A549 (cell line): Measurements from ENCODE around the gene SRGAP3. TPM values are rescaled to one million over a fixed set of nuclear protein-coding genes. Genes with fewer than 3 reads are reported as not detected.

Source experiments
- ATAC-seq, 2 experiments: fragments of 200-7000 bp in 1 of 2; fragments of >200 bp in 1 of 2; cut with Nextera tagmentation in 1 of 2; cut with Tn5 transposase in 1 of 2; 3 replicates each; pipeline versions ENCODE4 v1.8.0 to v1.9.1; 2018 to 2020; ENCODE audit warnings: mild to moderate bottlenecking in 1 of 2, moderate library complexity in 1 of 2
- CTCF ChIA-PET: fragments of 300-600 bp; sonication (Branson Sonifier 250); formaldehyde crosslinking; extraction: SDS; loops from one replicate; lab custom pipeline; 2021; ENCODE audit warnings: antibody characterized with exemption, inconsistent platforms; lab: Yijun Ruan, JAX
- POLR2A ChIA-PET: fragments of 350-600 bp; formaldehyde crosslinking; extraction: SDS; loops from one replicate; lab custom pipeline; 2021; ENCODE audit warnings: antibody characterized with exemption, inconsistent platforms; lab: Yijun Ruan, JAX
- DNase-seq, 2 experiments: peaks; one replicate each; pipeline versions ENCODE4 v3.0.0 to v3.0.0-alpha.2; 2011 to 2016; ENCODE audit warnings: low read depth in 1 of 2, low spot score in 1 of 2
- FAIRE-seq: peaks from 2 replicates; lab custom pipeline; 2011; peaks lifted over from hg19 to GRCh38; lab: Jason Lieb, UNC
- H3K27ac ChIP-seq, 2 experiments: fragments of >200 bp; sonication (Bioruptor Twin); formaldehyde crosslinking; 3 replicates each; pipeline ENCODE4 v1.5.1; 2016 to 2017
- H3K4me1 ChIP-seq: fragments of >200 bp; sonication (Bioruptor Twin); formaldehyde crosslinking; 3 replicates; pipeline ENCODE4 v1.6.1; 2016
- H3K4me2 ChIP-seq: fragments of >200 bp; sonication (Bioruptor Twin); formaldehyde crosslinking; 3 replicates; pipeline ENCODE4 v1.6.1; 2016
- H3K4me3 ChIP-seq: fragments of >200 bp; sonication (Bioruptor Twin); formaldehyde crosslinking; 3 replicates; pipeline ENCODE4 v1.5.1; 2016
- H3K9me3 ChIP-seq: fragments of >200 bp; sonication (Bioruptor Twin); formaldehyde crosslinking; 3 replicates; pipeline ENCODE4 v1.6.1; 2016
- CBX2 ChIP-seq: fragments of 200-600 bp; sonication (generic); IDR thresholded peaks from 2 replicates; pipeline ENCODE4 v1.6.1; 2016; ENCODE audit warnings: low read depth, mild to moderate bottlenecking, borderline replicate concordance
- CBX8 ChIP-seq: fragments of 200-600 bp; sonication (generic); IDR thresholded peaks from 2 replicates; pipeline ENCODE4 v1.6.1; 2016
- CEBPB ChIP-seq, 2 experiments: fragments of >200 bp in 1 of 2; sonication (Bioruptor Twin) in 1 of 2; formaldehyde crosslinking in 1 of 2; IDR thresholded peaks; 2 replicates each; pipeline ENCODE4 v1.6.1; 2012 to 2016
- CHD4 ChIP-seq: fragments of 200-600 bp; sonication (generic); IDR thresholded peaks from 2 replicates; pipeline ENCODE4 v1.6.1; 2016; ENCODE audit warnings: antibody characterized with exemption, mild to moderate bottlenecking, borderline replicate concordance
- EHF ChIP-seq: fragments of 250-450 bp; sonication (Bioruptor Pico); IDR thresholded peaks from 2 replicates; pipeline ENCODE4 v1.5.0; 2020; ENCODE audit warnings: mild to moderate bottlenecking
- GATA3 ChIP-seq: IDR thresholded peaks from 2 replicates; pipeline ENCODE4 v1.6.1; 2012; ENCODE audit warnings: borderline replicate concordance
- HES2 ChIP-seq: fragments of >200 bp; sonication (Bioruptor Twin); formaldehyde crosslinking; IDR thresholded peaks from 2 replicates; pipeline ENCODE4 v1.6.1; 2016
- HEYL ChIP-seq: fragments of 250-450 bp; sonication (Bioruptor Pico); IDR thresholded peaks from 2 replicates; pipeline ENCODE4 v1.8.0; 2021; ENCODE audit warnings: mild to moderate bottlenecking, moderate library complexity
- HMGXB4 ChIP-seq: fragments of 250-450 bp; sonication (Bioruptor Pico); IDR thresholded peaks from 2 replicates; pipeline ENCODE4 v1.5.0; 2021; ENCODE audit warnings: mild to moderate bottlenecking, moderate library complexity, borderline replicate concordance
- JUNB ChIP-seq: fragments of >200 bp; sonication (Bioruptor Twin); formaldehyde crosslinking; IDR thresholded peaks from 2 replicates; pipeline ENCODE4 v1.6.1; 2016
- MAFK ChIP-seq: fragments of 450-650 bp; IDR thresholded peaks from 2 replicates; pipeline ENCODE4 v1.6.1; 2014; ENCODE audit not compliant: partially characterized antibody
- MAZ ChIP-seq: fragments of 150-350 bp; IDR thresholded peaks from 2 replicates; pipeline ENCODE4 v1.6.1; 2014; ENCODE audit warnings: antibody characterized with exemption, low read depth, low read length, borderline replicate concordance
- MYC ChIP-seq: IDR thresholded peaks from 2 replicates; pipeline ENCODE4 v1.6.1; 2012; ENCODE audit warnings: mild to moderate bottlenecking, inconsistent platforms, low read length, improper control_type of control experiment, borderline replicate concordance
- NPAS2 ChIP-seq: fragments of 250-450 bp; sonication (Bioruptor Pico); IDR thresholded peaks from 2 replicates; pipeline ENCODE4 v1.8.0; 2022; ENCODE audit warnings: mild to moderate bottlenecking, moderate library complexity, borderline replicate concordance
- RAD21 ChIP-seq, 2 experiments: fragments of >200 bp in 1 of 2; sonication (Bioruptor Twin) in 1 of 2; formaldehyde crosslinking in 1 of 2; IDR thresholded peaks in 1 of 2; conservative IDR thresholded peaks in 1 of 2; 2 replicates in 1 of 2; 3 replicates in 1 of 2; pipeline ENCODE4 v1.6.1; 2012 to 2018; ENCODE audit warnings: inconsistent platforms in 1 of 2
- RARB ChIP-seq: fragments of 250-450 bp; sonication (Bioruptor Pico); IDR thresholded peaks from 2 replicates; pipeline ENCODE4 v1.8.0; 2021; ENCODE audit warnings: mild to moderate bottlenecking, moderate library complexity
- SMC3 ChIP-seq: fragments of >200 bp; sonication (Bioruptor Twin); formaldehyde crosslinking; IDR thresholded peaks from 3 replicates; pipeline ENCODE4 v1.6.1; 2018; ENCODE audit warnings: inconsistent platforms
- SREBF2 ChIP-seq: fragments of 450-650 bp; IDR thresholded peaks from 2 replicates; pipeline ENCODE4 v1.6.1; 2014; ENCODE audit warnings: mild to moderate bottlenecking, moderate library complexity
- TFCP2L1 ChIP-seq: fragments of 250-450 bp; sonication (Bioruptor Pico); IDR thresholded peaks from 2 replicates; pipeline ENCODE4 v1.5.0; 2021; ENCODE audit warnings: mild to moderate bottlenecking
- ZFP36 ChIP-seq: fragments of 450-650 bp; IDR thresholded peaks from 2 replicates; pipeline ENCODE4 v1.6.1; 2014; ENCODE audit warnings: borderline replicate concordance; ENCODE audit not compliant: partially characterized antibody
- ZNF302 ChIP-seq: fragments of 250-450 bp; sonication (Bioruptor Pico); IDR thresholded peaks from 2 replicates; pipeline ENCODE4 v1.9.0; 2021; ENCODE audit warnings: inconsistent platforms, mild to moderate bottlenecking, moderate library complexity
- ZSCAN20 ChIP-seq: fragments of 250-450 bp; sonication (Bioruptor Pico); IDR thresholded peaks from 2 replicates; pipeline ENCODE4 v1.8.0; 2022; ENCODE audit warnings: mild to moderate bottlenecking, moderate library complexity
- WGBS: methylation state at CpG from one replicate; pipeline ENCODE4 v1.1.6; 2017; ENCODE audit errors: missing lambda C conversion rate; 5-methylcytosine and 5-hydroxymethylcytosine counted together
- polyA plus RNA-seq, 4 experiments: library from polyadenylated mRNA; depleted of rRNA in 3 of 4; stranded (reverse); fragments of >200 nt; fragmentation: RNase III in 1 of 4; extraction: RNeasy Plus Mini Kit Qiagen cat#74134 plus additional on column Dnase treatment in 1 of 4; gene quantifications; 2 replicates in 3 of 4; 3 replicates in 1 of 4; pipeline ENCODE4 v1.2.3, GENCODE V29; 2011 to 2017
- TF ChIP-seq, protein P1 (sequence below): fragments of 150-350 bp; IDR thresholded peaks from 2 replicates; pipeline ENCODE4 v1.6.1; 2014; ENCODE audit warnings: low read depth, mild to moderate bottlenecking, low read length
- TF ChIP-seq, protein P2 (sequence below): IDR thresholded peaks from 2 replicates; pipeline ENCODE4 v1.6.1; 2012
- TF ChIP-seq, protein P3 (sequence below): fragments of 250-450 bp; sonication (Bioruptor Pico); IDR thresholded peaks from 2 replicates; pipeline ENCODE4 v1.5.0; 2020; ENCODE audit warnings: low read depth, mild to moderate bottlenecking, moderate library complexity
- TF ChIP-seq, protein P4 (sequence below): IDR thresholded peaks from 2 replicates; pipeline ENCODE4 v1.6.1; 2012; ENCODE audit warnings: low read depth, borderline replicate concordance

The SRGAP3 gene
- polyA plus RNA-seq, 2 of the 4 experiments (the other 2 are of a cell fraction) = 1.6 to 2.5 TPM

DNA sequence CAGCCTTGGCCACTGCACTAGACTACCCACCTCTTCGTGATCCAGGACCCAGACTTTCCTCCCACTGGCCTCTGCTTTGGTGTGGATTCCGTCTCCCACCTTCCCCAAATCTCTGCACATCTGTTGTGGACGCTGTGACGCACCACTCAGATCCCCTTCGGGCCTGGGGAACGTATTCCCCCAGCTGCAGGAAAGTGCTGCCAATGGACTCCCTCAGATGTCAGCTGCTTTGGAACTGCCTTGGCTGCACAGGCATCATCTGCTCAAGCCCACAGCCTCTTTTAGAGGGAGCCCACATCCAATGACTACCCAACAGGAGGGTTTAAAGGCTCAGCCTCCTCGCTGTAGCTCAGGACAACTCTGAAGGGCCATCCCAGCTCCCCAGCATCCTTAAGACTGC lies 152.0 kb downstream of the SRGAP3 start:
- H3K4me1 ChIP-seq = no peaks in the 10 kb centered on the region
- ATAC-seq (no peak), FAIRE-seq (no peak), DNase-seq (no peak)
- H3K4me2 ChIP-seq = no peak overlapping the region
- ChIA-PET CTCF (interaction anchor here (0.6 to 1.6 kb wide), 4 partner anchors 30 to 980 kb away, joined by 3 to 5 read pairs (median 3); no protein-coding TSS in a partner anchor), POLR2A (no interaction called here)
- no peak overlapping the region for H3K27ac ChIP-seq
- no peak for TF ChIP-seq HEYL (CRISPR knock-in tag)
- no peak for TF ChIP-seq GATA3
- no peak for TF ChIP-seq RAD21 (conservative IDR thresholded peaks at IDR 0.05 in 1 of 2, IDR thresholded peaks at IDR 0.05 in 1 of 2)
- no peak for TF ChIP-seq NPAS2
- no peak for TF ChIP-seq HES2
- TF ChIP-seq, protein P1, sequence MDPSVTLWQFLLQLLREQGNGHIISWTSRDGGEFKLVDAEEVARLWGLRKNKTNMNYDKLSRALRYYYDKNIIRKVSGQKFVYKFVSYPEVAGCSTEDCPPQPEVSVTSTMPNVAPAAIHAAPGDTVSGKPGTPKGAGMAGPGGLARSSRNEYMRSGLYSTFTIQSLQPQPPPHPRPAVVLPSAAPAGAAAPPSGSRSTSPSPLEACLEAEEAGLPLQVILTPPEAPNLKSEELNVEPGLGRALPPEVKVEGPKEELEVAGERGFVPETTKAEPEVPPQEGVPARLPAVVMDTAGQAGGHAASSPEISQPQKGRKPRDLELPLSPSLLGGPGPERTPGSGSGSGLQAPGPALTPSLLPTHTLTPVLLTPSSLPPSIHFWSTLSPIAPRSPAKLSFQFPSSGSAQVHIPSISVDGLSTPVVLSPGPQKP = no peak
- TF ChIP-seq, protein P2, sequence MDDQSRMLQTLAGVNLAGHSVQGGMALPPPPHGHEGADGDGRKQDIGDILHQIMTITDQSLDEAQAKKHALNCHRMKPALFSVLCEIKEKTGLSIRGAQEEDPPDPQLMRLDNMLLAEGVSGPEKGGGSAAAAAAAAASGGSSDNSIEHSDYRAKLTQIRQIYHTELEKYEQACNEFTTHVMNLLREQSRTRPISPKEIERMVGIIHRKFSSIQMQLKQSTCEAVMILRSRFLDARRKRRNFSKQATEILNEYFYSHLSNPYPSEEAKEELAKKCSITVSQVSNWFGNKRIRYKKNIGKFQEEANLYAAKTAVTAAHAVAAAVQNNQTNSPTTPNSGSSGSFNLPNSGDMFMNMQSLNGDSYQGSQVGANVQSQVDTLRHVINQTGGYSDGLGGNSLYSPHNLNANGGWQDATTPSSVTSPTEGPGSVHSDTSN = no peak
- TF ChIP-seq MAZ = no peak
- no peak for TF ChIP-seq ZSCAN20 (CRISPR knock-in tag)
- no peak for TF ChIP-seq RARB (CRISPR knock-in tag)
- no peak for TF ChIP-seq CBX8
- TF ChIP-seq, protein P3, sequence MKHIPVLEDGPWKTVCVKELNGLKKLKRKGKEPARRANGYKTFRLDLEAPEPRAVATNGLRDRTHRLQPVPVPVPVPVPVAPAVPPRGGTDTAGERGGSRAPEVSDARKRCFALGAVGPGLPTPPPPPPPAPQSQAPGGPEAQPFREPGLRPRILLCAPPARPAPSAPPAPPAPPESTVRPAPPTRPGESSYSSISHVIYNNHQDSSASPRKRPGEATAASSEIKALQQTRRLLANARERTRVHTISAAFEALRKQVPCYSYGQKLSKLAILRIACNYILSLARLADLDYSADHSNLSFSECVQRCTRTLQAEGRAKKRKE (CRISPR knock-in tag) = no peak
- no peak for TF ChIP-seq ZNF302 (CRISPR knock-in tag)
- TF ChIP-seq JUNB = no peak
- no peak for TF ChIP-seq CHD4
- no peak for TF ChIP-seq SREBF2
- TF ChIP-seq TFCP2L1 (CRISPR knock-in tag) = no peak
- TF ChIP-seq CEBPB (IDR thresholded peaks at IDR 0.05) = no peak
- no peak for TF ChIP-seq HMGXB4
- no peaks in the 10 kb centered on the region for H3K9me3 ChIP-seq
- H3K4me3 ChIP-seq = no peak overlapping the region
- 66% methylated on average over 7 of the region's 7 CpGs for WGBS

DNA sequence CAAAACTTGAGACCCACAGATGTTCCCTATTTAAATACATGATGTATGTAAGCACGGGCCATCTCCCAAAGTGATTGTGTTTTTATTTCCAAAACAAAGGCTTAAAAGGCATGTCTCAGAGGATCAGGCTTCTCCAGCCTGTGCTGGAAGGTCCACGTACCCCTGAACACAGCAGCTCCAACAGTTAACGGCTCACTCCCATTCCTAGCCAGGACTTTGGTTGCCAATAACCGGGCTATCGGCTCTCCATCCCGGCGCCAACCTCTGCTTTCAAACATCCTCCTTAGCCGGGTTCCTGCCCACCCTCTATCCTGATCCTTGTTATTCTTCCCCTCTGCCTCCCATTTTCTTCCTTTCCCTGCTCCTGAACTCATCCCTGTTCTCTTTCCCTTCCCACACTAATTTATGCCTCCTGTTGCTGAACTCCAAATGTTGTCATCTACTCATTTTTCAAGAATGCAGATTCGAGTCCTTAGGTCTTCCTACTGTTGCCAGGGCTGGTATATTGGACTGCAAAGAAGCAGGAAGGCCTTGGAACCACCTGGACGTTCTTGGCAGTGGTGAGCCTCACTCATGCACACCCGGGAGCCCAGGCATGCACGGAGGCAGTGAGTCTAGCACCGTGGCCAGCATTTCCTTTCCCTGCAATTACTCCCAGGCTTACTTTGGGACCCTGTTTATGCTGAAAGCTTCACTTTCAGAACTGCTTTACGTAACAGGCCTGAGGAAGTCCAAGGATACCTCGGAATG lies 157.8 kb downstream of the SRGAP3 start:
- Histone ChIP-seq H3K4me2 (no peak overlapping the region), H3K4me1 (no peaks in the 10 kb centered on the region), H3K27ac (no peak overlapping the region)
- CTCF ChIA-PET = interaction anchor here (0.6 kb wide), 1 partner anchor 1594 kb away, joined by 5 read pairs; no protein-coding TSS in a partner anchor
- no peak for FAIRE-seq
- POLR2A ChIA-PET = no interaction called here
- no peak for ATAC-seq
- no peak for DNase-seq
- no peak for TF ChIP-seq CBX2
- no peak for TF ChIP-seq ZFP36
- no peak for TF ChIP-seq MAFK
- TF ChIP-seq MYC = no peak
- TF ChIP-seq SMC3 = no peak
- no peak for TF ChIP-seq EHF (CRISPR knock-in tag)
- no peak for TF ChIP-seq RARB (CRISPR knock-in tag)
- TF ChIP-seq, protein P4, sequence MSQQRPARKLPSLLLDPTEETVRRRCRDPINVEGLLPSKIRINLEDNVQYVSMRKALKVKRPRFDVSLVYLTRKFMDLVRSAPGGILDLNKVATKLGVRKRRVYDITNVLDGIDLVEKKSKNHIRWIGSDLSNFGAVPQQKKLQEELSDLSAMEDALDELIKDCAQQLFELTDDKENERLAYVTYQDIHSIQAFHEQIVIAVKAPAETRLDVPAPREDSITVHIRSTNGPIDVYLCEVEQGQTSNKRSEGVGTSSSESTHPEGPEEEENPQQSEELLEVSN = no peak
- TF ChIP-seq, all 56 proteins: peak for 0
- 53% methylated on average over 15 of the region's 15 CpGs for WGBS
- no peaks in the 10 kb centered on the region for H3K9me3 ChIP-seq
- no peak overlapping the region for H3K4me3 ChIP-seq
